ENCODE results near the gene CFAP47. TPM values are rescaled to one million over a fixed set of nuclear protein-coding genes. Genes with fewer than 3 reads are reported as not detected.

CFAP47 gene
- total RNA-seq, 4 donors from 2014 or later, result under 0.01 to 9.3 (median 0.34) TPM

GRCh38 chrX:36241397-36241796 is 321.9 kb downstream of the CFAP47 start:
- H3K27ac ChIP-seq, result no peak overlapping the region
- H3K4me1 ChIP-seq, result no peaks in the 10 kb centered on the region
- no peak for DNase-seq
- no peak overlapping the region for H3K4me3 ChIP-seq
- no peaks in the 10 kb centered on the region for H3K27me3 ChIP-seq
- no peak for TF ChIP-seq POLR2A (IDR thresholded peaks at IDR 0.05)
- TF ChIP-seq CTCF (IDR thresholded peaks at IDR 0.05), result no peak
- no peaks in the 10 kb centered on the region for H3K9me3 ChIP-seq
- no peaks in the 10 kb centered on the region for H3K36me3 ChIP-seq
- intact Hi-C loops (cut with DNase I; ENCODE audit: low total_unique reads), result no loop called here

- intact Hi-C loops (cut with DNase I; ENCODE audit: low total_unique reads), result no loop called here
- no peak overlapping the region for H3K27ac ChIP-seq
- TF ChIP-seq CTCF (IDR thresholded peaks at IDR 0.05) (no peak), POLR2A (IDR thresholded peaks at IDR 0.05) (no peak)
- DNase-seq, result no peak
- no peaks in the 10 kb centered on the region for H3K36me3 ChIP-seq
- H3K27me3 ChIP-seq, result no peaks in the 10 kb centered on the region
- no peaks in the 10 kb centered on the region for H3K4me1 ChIP-seq
- no peaks in the 10 kb centered on the region for H3K9me3 ChIP-seq
- H3K4me3 ChIP-seq, result no peak overlapping the region
These were observed 346.6 kb downstream of the CFAP47 start for GRCh38 chrX:36266155-36266554.

DNA sequence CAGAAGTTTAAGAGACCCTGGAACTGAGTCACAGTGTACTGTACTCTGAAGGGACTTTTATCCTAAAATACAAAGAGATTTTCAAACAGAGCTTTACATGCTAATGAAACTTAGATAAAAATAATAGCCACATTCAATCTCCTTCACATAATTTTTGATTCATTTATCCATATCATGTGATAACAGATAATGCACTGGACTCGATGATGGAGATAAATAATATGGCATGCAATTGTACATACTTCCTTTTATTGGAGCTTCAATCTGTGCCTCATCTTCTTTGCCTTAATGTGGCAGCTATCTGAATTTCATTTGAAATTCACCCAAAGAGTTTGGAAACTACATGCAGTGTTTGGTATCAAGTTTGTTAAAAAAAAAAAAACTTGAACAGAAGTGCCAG is 390.6 kb downstream of the CFAP47 start:
- Histone ChIP-seq H3K27me3 (no peaks in the 10 kb centered on the region), H3K4me3 (no peak overlapping the region), H3K36me3 (no peaks in the 10 kb centered on the region), H3K27ac (no peak overlapping the region), H3K9me3 (no peaks in the 10 kb centered on the region), H3K4me1 (no peaks in the 10 kb centered on the region)
- TF ChIP-seq CTCF (IDR thresholded peaks at IDR 0.05) (no peak), POLR2A (IDR thresholded peaks at IDR 0.05) (no peak)
- intact Hi-C loops (cut with DNase I; ENCODE audit: low total_unique reads), result no loop called here
- DNase-seq, result no peak

DNA sequence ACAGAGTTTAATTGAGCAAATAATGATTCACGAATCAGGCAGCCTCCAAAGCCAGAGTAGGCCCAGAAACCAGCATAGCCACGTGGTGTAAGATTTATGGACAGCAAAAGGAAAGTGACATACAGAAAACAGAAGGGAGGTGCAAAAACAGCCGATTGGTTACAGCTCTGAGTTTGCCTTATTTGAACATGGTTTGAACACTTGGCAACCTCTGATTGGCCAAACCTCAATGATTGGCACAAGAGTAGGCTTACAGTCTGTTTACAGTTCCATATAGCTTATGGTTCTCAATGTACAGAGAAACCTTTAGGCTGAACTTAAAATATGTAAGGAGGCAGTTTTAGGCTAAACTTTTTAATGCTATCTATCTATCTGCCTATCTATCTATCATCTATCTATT is 394.8 kb downstream of the CFAP47 start:
- Histone ChIP-seq H3K36me3 (no peaks in the 10 kb centered on the region), H3K4me1 (no peaks in the 10 kb centered on the region), H3K27ac (no peak overlapping the region), H3K27me3 (no peaks in the 10 kb centered on the region), H3K4me3 (no peak overlapping the region), H3K9me3 (no peaks in the 10 kb centered on the region)
- no peak for DNase-seq
- intact Hi-C loops (cut with DNase I; ENCODE audit: low total_unique reads), result no loop called here
- TF ChIP-seq POLR2A (IDR thresholded peaks at IDR 0.05) (no peak), CTCF (IDR thresholded peaks at IDR 0.05) (no peak)

- H3K27me3 ChIP-seq, result no peaks in the 10 kb centered on the region
- H3K27ac ChIP-seq, result no peak overlapping the region
- H3K36me3 ChIP-seq, result no peaks in the 10 kb centered on the region
- no peak overlapping the region for H3K4me3 ChIP-seq
- H3K9me3 ChIP-seq, result no peaks in the 10 kb centered on the region
- intact Hi-C loops (cut with DNase I; ENCODE audit: low total_unique reads), result no loop called here
- no peaks in the 10 kb centered on the region for H3K4me1 ChIP-seq
- no peak for DNase-seq
- no peak for TF ChIP-seq POLR2A (IDR thresholded peaks at IDR 0.05)
- no peak for TF ChIP-seq CTCF (IDR thresholded peaks at IDR 0.05)
These were observed 415.0 kb downstream of the CFAP47 start for GRCh38 chrX:36334572-36334971.
